HepG2 (cell line): Measurements from ENCODE around the gene PLCB1. TPM values are rescaled to one million over a fixed set of nuclear protein-coding genes. Genes with fewer than 3 reads are reported as not detected.

ENCODE experiments used
- ATAC-seq: fragments of 200-7000 bp; cut with Tn5 transposase; 3 replicates; pipeline ENCODE4 v1.9.1; 2020; ENCODE audit warnings: mild to moderate bottlenecking, moderate library complexity
- BruUV-seq: library from RNA; stranded (reverse); fragments of 400-500 nt; replicated peaks from 2 replicates; lab custom pipeline; 2021; lab: Mats Ljungman, UMichigan
- CTCF ChIA-PET: fragments of 300-600 bp; formaldehyde crosslinking; extraction: SDS; loops from one replicate; lab custom pipeline; 2021; ENCODE audit warnings: low total read pairs, inconsistent platforms, low intra/inter-chr PET ratio; lab: Yijun Ruan, JAX
- POLR2A ChIA-PET: fragments of 350-600 bp; sonication (Branson Sonifier 250); formaldehyde crosslinking; loops from one replicate; lab custom pipeline; 2020; ENCODE audit warnings: antibody characterized with exemption, inconsistent platforms; lab: Yijun Ruan, JAX
- DNase-seq: peaks from one replicate; pipeline ENCODE4 v3.0.0-alpha.2; 2015; ENCODE audit warnings: low spot score
- FAIRE-seq: peaks from 3 replicates; lab custom pipeline; 2011; peaks lifted over from hg19 to GRCh38; lab: Jason Lieb, UNC
- H2AFZ ChIP-seq: one replicate; pipeline ENCODE4 v1.6.1; 2011; ENCODE audit warnings: low read length, inconsistent platforms
- H3K27ac ChIP-seq: fragments of 300-600 bp; 3 replicates; pipeline ENCODE4 v1.8.0; 2011; ENCODE audit warnings: mixed run types, mild to moderate bottlenecking, mixed read lengths, low read length, inconsistent platforms; ENCODE audit not compliant: insufficient read depth; ENCODE audit errors: extremely low read length
- H3K27me3 ChIP-seq, 2 experiments: fragments of 200-600 bp in 1 of 2; 2 replicates in 1 of 2; 3 replicates in 1 of 2; pipeline versions ENCODE4 v1.6.0 to v1.8.0; 2011; ENCODE audit warnings: low read length in 2 of 2, mild to moderate bottlenecking in 2 of 2, moderate library complexity in 2 of 2, inconsistent platforms in 1 of 2; ENCODE audit not compliant: insufficient read depth in 2 of 2, control insufficient read depth in 1 of 2
- H3K36me3 ChIP-seq, 2 experiments: fragments of 200-600 bp in 1 of 2; replicated peaks in 1 of 2; 2 replicates in 1 of 2; 3 replicates in 1 of 2; pipeline versions ENCODE4 v1.5.1 to v1.8.0; 2011; ENCODE audit warnings: low read length in 2 of 2, inconsistent platforms in 1 of 2; ENCODE audit not compliant: insufficient read depth in 2 of 2, control insufficient read depth in 1 of 2
- H3K4me1 ChIP-seq: 2 replicates; pipeline ENCODE4 v1.5.1; 2012; ENCODE audit warnings: low read length, inconsistent platforms; ENCODE audit not compliant: insufficient read depth
- H3K4me2 ChIP-seq: 2 replicates; pipeline ENCODE4 v1.6.0; 2011; ENCODE audit warnings: low read depth, low read length, inconsistent platforms
- H3K4me3 ChIP-seq, 3 experiments: fragments of 200-600 bp in 1 of 3; sonication (generic), shearing (Covaris generic) in 1 of 3; replicated peaks in 1 of 3; 2 replicates each; pipeline ENCODE4 v1.5.1; 2011 to 2016; ENCODE audit warnings: low read length in 3 of 3, inconsistent platforms in 2 of 3, low read depth in 2 of 3, mild to moderate bottlenecking in 2 of 3, control low read depth in 1 of 3, mixed read lengths in 1 of 3; ENCODE audit not compliant: insufficient read depth in 1 of 3
- H3K79me2 ChIP-seq: one replicate; pipeline ENCODE4 v1.6.1; 2011; ENCODE audit warnings: low read length, inconsistent platforms; ENCODE audit not compliant: insufficient read depth
- H3K9ac ChIP-seq: 2 replicates; pipeline ENCODE4 v1.6.0; 2011; ENCODE audit warnings: mild to moderate bottlenecking, low read depth, low read length, inconsistent platforms; ENCODE audit not compliant: insufficient read depth
- H3K9me3 ChIP-seq: 2 replicates; pipeline ENCODE4 v1.5.1; 2012; ENCODE audit warnings: mild to moderate bottlenecking, low read length
- H4K20me1 ChIP-seq: 2 replicates; pipeline ENCODE4 v1.6.0; 2011; ENCODE audit warnings: inconsistent platforms, mild to moderate bottlenecking, low read length, moderate library complexity; ENCODE audit not compliant: insufficient read depth
- ADNP ChIP-seq: sonication (generic); formaldehyde crosslinking; IDR thresholded peaks from 2 replicates; pipeline ENCODE4 v1.4.0; 2020; ENCODE audit warnings: missing genetic modification reagents
- ERF ChIP-seq: IDR thresholded peaks from 2 replicates; pipeline ENCODE4 v1.6.1; 2018; ENCODE audit warnings: missing biosample characterization, missing genetic modification reagents
- FOXA1 ChIP-seq, 2 experiments: fragments of 450-650 bp in 1 of 2; sonication (generic) in 1 of 2; formaldehyde crosslinking in 1 of 2; IDR thresholded peaks; 2 replicates each; pipeline versions ENCODE4 v1.4.0 to v1.6.1; 2016 to 2020; ENCODE audit warnings: missing genetic modification reagents in 1 of 2
- FOXA3 ChIP-seq: IDR thresholded peaks from 2 replicates; pipeline ENCODE4 v1.6.1; 2016; ENCODE audit warnings: missing genetic modification reagents, missing compliant biosample characterization
- FOXJ3 ChIP-seq: sonication (generic); formaldehyde crosslinking; IDR thresholded peaks from 2 replicates; pipeline ENCODE4 v1.4.0; 2020; ENCODE audit warnings: missing genetic modification reagents, mild to moderate bottlenecking, borderline replicate concordance
- GFI1 ChIP-seq: sonication (generic); formaldehyde crosslinking; IDR thresholded peaks from 2 replicates; pipeline ENCODE4 v1.5.0; 2020; ENCODE audit warnings: missing genetic modification reagents, mild to moderate bottlenecking, borderline replicate concordance
- JDP2 ChIP-seq: sonication (generic); formaldehyde crosslinking; IDR thresholded peaks from 2 replicates; pipeline ENCODE4 v1.8.1; 2022; ENCODE audit warnings: missing genetic modification reagents, borderline replicate concordance
- MED1 ChIP-seq: sonication (generic); formaldehyde crosslinking; IDR thresholded peaks from 2 replicates; pipeline ENCODE4 v1.4.0; 2020; ENCODE audit warnings: missing genetic modification reagents
- NONO ChIP-seq, 2 experiments: fragments of 450-650 bp in 1 of 2; sonication (generic) in 1 of 2; formaldehyde crosslinking in 1 of 2; IDR thresholded peaks in 1 of 2; conservative IDR thresholded peaks in 1 of 2; 2 replicates each; pipeline versions ENCODE4 v1.6.1 to v1.8.0; 2017 to 2022; ENCODE audit warnings: mild to moderate bottlenecking in 1 of 2, missing genetic modification reagents in 1 of 2, moderate library complexity in 1 of 2
- POLR2A ChIP-seq, 2 experiments: IDR thresholded peaks; 2 replicates each; pipeline ENCODE4 v1.6.1; 2011; ENCODE audit warnings: low read depth in 2 of 2, low read length in 2 of 2, mild to moderate bottlenecking in 1 of 2, moderate library complexity in 1 of 2; ENCODE audit not compliant: insufficient read depth in 1 of 2
- PRPF4 ChIP-seq: fragments of 200-400 bp; formaldehyde crosslinking; IDR thresholded peaks from 2 replicates; pipeline ENCODE4 v1.6.1; 2016; ENCODE audit warnings: low read length, low read depth; ENCODE audit not compliant: poor library complexity, severe bottlenecking
- SALL1 ChIP-seq: sonication (generic); formaldehyde crosslinking; IDR thresholded peaks from 2 replicates; pipeline ENCODE4 v1.8.0; 2022; ENCODE audit warnings: mild to moderate bottlenecking, missing genetic modification reagents
- TBL1XR1 ChIP-seq: fragments of 150-350 bp; IDR thresholded peaks from 2 replicates; pipeline ENCODE4 v1.6.1; 2014; ENCODE audit warnings: borderline replicate concordance, low read length; ENCODE audit not compliant: partially characterized antibody
- THAP11 ChIP-seq: IDR thresholded peaks from 2 replicates; pipeline ENCODE4 v1.6.1; 2016; ENCODE audit warnings: missing biosample characterization, missing genetic modification reagents
- ZFX ChIP-seq: sonication (generic); formaldehyde crosslinking; IDR thresholded peaks from 2 replicates; pipeline ENCODE4 v1.4.0; 2020; ENCODE audit warnings: mild to moderate bottlenecking, low read depth, missing genetic modification reagents, moderate library complexity
- ZNF101 ChIP-seq: sonication (generic); formaldehyde crosslinking; IDR thresholded peaks from 2 replicates; pipeline ENCODE4 v1.4.0; 2020; ENCODE audit warnings: mild to moderate bottlenecking, low read depth, missing genetic modification reagents, borderline replicate concordance
- ZNF510 ChIP-seq: sonication (generic); formaldehyde crosslinking; IDR thresholded peaks from 2 replicates; pipeline ENCODE4 v1.4.0; 2020; ENCODE audit warnings: low read depth, mild to moderate bottlenecking, missing genetic modification reagents
- ZNF580 ChIP-seq: IDR thresholded peaks from 2 replicates; pipeline ENCODE4 v1.6.1; 2016; ENCODE audit warnings: low read depth, borderline replicate concordance
- ZNF777 ChIP-seq: sonication (generic); formaldehyde crosslinking; IDR thresholded peaks from 2 replicates; pipeline ENCODE4 v1.4.0; 2020; ENCODE audit warnings: missing genetic modification reagents
- ZXDC ChIP-seq: sonication (generic); formaldehyde crosslinking; IDR thresholded peaks from 2 replicates; pipeline ENCODE4 v1.5.0; 2020; ENCODE audit warnings: mild to moderate bottlenecking, missing genetic modification reagents
- in situ Hi-C: cut with HindIII; loops from 2 replicates; pipeline ENCODE4 v1.10.0; 2017; ENCODE audit warnings: low pct_unique_long_range_greater_than_20kb; ENCODE audit not compliant: extremely low pct_ligation_motif_present
- intact Hi-C: fragments of 100-400 bp; cut with micrococcal nuclease; formaldehyde crosslinking; loops from one replicate; pipeline ENCODE4 v1.10.0; 2022; ENCODE audit not compliant: unreplicated experiment
- polyA plus RNA-seq, 8 experiments: library from polyadenylated mRNA; depleted of rRNA in 3 of 8; stranded (reverse) in 7 of 8; unstranded in 1 of 8; fragments of >200 nt; fragmentation: Illumina TruSeq in 4 of 8; extraction: Trizol in 4 of 8; gene quantifications; 2 replicates each; pipeline versions ENCODE4 v1.2.1 to v1.2.3, GENCODE V29; 2011 to 2016; ENCODE audit warnings: low read depth in 4 of 8, missing spikeins in 1 of 8, mixed read lengths in 1 of 8; ENCODE audit not compliant: insufficient read depth in 1 of 8
- total RNA-seq, 5 experiments: library from RNA; depleted of rRNA; stranded (reverse); fragments of >200 nt; fragmentation: Illumina TruSeq; extraction: Trizol; gene quantifications; 2 replicates each; pipeline ENCODE4 v1.2.3, GENCODE V29; 2016; ENCODE audit warnings: low read depth in 1 of 5

Gene PLCB1
- total and polyA plus RNA-seq, 2 of the 13 experiments (the other 11 are each of a cell fraction or from before 2014, with no cell fraction given) = 42.4 to 55.9 TPM

- no peak for TF ChIP-seq JDP2 (CRISPR knock-in tag)
- TF ChIP-seq THAP11 (CRISPR knock-in tag) = peak; percentile 30; the same call in 1 of the 2 replicates
- TF ChIP-seq ZXDC (CRISPR knock-in tag) = no peak
- TF ChIP-seq ZNF101 (CRISPR knock-in tag) = no peak
- TF ChIP-seq ADNP = no peak
- no peak for TF ChIP-seq POLR2A (IDR thresholded peaks at IDR 0.05; ENCODE audit: insufficient read depth in 1 of 2, low read depth in 2 of 2, low read length in 2 of 2)
- no peak for TF ChIP-seq FOXA3 (CRISPR knock-in tag)
- peak; percentile 17; the same call in 1 of the 2 replicates for TF ChIP-seq ZFX (CRISPR knock-in tag)
- TF ChIP-seq ZNF510 (CRISPR knock-in tag) = 0 out of 2 replicates have a peak, but pooled peaks have one; percentile 36
- TF ChIP-seq, all 625 proteins: peak for 9
Measured at GRCh38 chr20:8155812-8156211, 23.7 kb downstream of the PLCB1 start (continued).

GRCh38 chr20:8156235-8157079 is 24.4 kb downstream of the PLCB1 start:
- Histone ChIP-seq H3K4me3 (no peak overlapping the region; a peak in 1 of 6 replicates), H3K9ac (peak overlapping the region; percentile 35; the same call in 1 of the 2 replicates), H3K27ac (peak overlapping the region; percentile 59), H3K9me3 (peaks cover 18% of the 10 kb centered on the region), H3K4me1 (peaks cover 54% of the 10 kb centered on the region), H3K27me3 (no peaks in the 10 kb centered on the region), H3K4me2 (peak overlapping the region; percentile 20), H3K79me2 (peaks cover 19% of the 10 kb centered on the region), H2AFZ (no peak overlapping the region), H3K36me3 (peaks cover 6 to 28% of the 10 kb centered on the region in 2 experiments), H4K20me1 (no peaks in the 10 kb centered on the region)
- peak; percentile 90 for DNase-seq
- peak; percentile 95 for ATAC-seq
- POLR2A ChIA-PET = interaction anchor here (1.0 to 2.5 kb wide), 12 partner anchors 10 to 300 kb away, joined by 3 to 28 read pairs (median 4); no protein-coding TSS in a partner anchor
- CTCF ChIA-PET = interaction anchor here (0.9 kb wide), 1 partner anchor 12 kb away, joined by 3 read pairs; no protein-coding TSS in a partner anchor
- BruUV-seq = no TSS peak
- intact Hi-C loops = loop anchor here (1.0 to 5.0 kb wide), 3 partner anchors 12 to 53 kb away; no protein-coding TSS in a partner anchor
- in situ Hi-C loops = no loop called here
- no peak for FAIRE-seq
- TF ChIP-seq PRPF4 (no peak), ZNF580 (no peak), GFI1 (CRISPR knock-in tag) (peak; percentile 97), FOXJ3 (CRISPR knock-in tag) (peak; percentile 32; the same call in 1 of the 2 replicates), SALL1 (CRISPR knock-in tag) (no peak; the same call in 1 of the 2 replicates), ERF (CRISPR knock-in tag) (0 out of 2 replicates have a peak, but pooled peaks have one; percentile 26), ZNF777 (CRISPR knock-in tag) (no peak), TBL1XR1 (peak; percentile 57), FOXA1 (IDR thresholded peaks at IDR 0.05) (peak; percentile 88), FOXA1 (CRISPR knock-in tag; IDR thresholded peaks at IDR 0.05) (peak; percentile 90), NONO (IDR thresholded peaks at IDR 0.05) (no peak), NONO (CRISPR knock-in tag; conservative IDR thresholded peaks at IDR 0.05) (no peak), MED1 (peak; percentile 87)
